ENCODE data around the gene KIF2A.

KIF2A gene

GRCh38 chr5:62395210-62395950 is 89.4 kb downstream of the KIF2A start:
- peak; percentile 41 for DNase-seq

GRCh38 chr5:62403411-62404250 is 97.6 kb downstream of the KIF2A start, which contains the start of gene DIMT1:
Gene DIMT1, minus strand, starts transcription at chr5:62403905. Its CDS starts 133 bp downstream, at chr5:62403772.
- DNase-seq: peak; percentile 96

DNA sequence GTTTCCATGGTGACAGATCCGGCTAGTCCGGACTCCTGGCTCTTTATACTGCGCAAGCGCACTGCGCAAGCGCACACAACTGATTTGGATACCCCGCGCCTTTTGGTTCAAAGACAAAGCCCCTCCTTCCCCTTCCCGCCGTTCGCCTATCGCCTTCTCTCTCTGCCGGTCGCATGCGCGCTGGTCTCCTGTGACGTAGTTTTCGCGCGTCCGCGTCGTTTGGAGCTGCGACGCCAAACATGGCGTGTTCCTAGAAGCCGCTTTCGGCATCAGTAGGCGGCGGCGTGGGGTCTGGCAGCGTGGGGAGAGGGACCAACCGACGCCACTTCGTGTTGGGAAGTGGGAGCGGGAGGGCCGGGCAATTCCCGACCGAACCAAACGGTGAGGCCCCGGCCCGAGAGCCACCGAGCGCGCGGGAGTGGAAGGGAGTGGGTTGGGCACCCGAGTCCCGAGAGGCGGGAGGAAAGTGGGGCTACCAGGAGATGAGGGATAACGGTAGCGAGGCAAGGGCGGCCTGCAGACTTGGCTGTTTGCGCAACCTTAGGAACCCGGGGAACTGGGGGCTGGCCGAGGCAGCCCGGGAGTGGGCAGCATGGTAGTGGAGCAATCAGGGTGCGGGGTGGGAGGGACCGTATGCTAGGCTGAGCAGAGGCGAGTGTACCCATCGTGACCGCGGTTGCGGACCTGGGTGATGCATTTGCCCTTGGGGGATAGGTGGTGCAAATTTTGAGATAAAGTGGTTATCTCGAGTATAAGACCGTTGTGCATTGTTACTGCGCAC is 106.7 kb downstream of the KIF2A start, which contains the start of gene IPO11:
TSS of gene IPO11 (plus strand) at position 215 of the 781 bp plus-strand sequence. CDS start 24,517 bp downstream, outside the sequence.
- DNase-seq: peak; percentile 99

- no peak for DNase-seq
Observed at GRCh38 chr5:62413711-62414110, 107.7 kb downstream of the KIF2A start.

- no peak for DNase-seq
Observed at GRCh38 chr5:62418462-62419076, 112.6 kb downstream of the KIF2A start.

DNA sequence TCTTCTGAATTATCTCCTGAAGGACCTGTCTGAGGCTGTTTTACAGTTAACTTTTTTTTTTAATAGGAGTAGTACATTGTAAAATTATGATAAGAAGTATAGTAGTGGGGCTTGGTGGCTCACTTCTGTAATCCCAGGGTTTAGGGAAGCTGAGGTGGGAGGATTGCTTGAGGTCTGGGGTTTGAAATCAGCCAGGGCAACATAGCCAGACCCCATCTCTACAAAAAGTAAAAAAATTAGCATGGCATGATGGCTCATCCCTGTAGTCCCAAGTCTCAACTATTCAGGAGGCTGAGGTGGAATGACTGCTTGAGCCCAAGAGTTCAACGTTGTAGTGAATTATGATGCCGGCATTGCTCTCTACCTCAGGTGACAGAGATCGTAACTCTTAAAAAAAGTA is 113.6 kb downstream of the KIF2A start:
- no peak for DNase-seq

GRCh38 chr5:62421414-62421813 is 115.4 kb downstream of the KIF2A start:
- no peak for DNase-seq

- no peak for DNase-seq
Observed at GRCh38 chr5:62424763-62425162, 118.8 kb downstream of the KIF2A start.

- no peak for DNase-seq
Observed at GRCh38 chr5:62431735-62432620, 126.0 kb downstream of the KIF2A start.

GRCh38 chr5:62432621-62433064 is 126.6 kb downstream of the KIF2A start:
- DNase-seq: no peak
